H9 (cell line): ENCODE measurements around the gene FHIT. TPM values are rescaled to one million over a fixed set of nuclear protein-coding genes. Genes with fewer than 3 reads are reported as not detected.

Experiments used
- DNase-seq: peaks from one replicate; pipeline ENCODE4 v3.0.0-alpha.2; 2017
- H2AFZ ChIP-seq: one replicate; pipeline ENCODE4 v1.6.1; 2013; ENCODE audit warnings: mild to moderate bottlenecking, low read length, control low read depth, moderate library complexity
- H2AK5ac ChIP-seq: 2 replicates; pipeline ENCODE4 v1.6.1; 2013; ENCODE audit warnings: low read length, control low read depth, mixed read lengths; ENCODE audit not compliant: insufficient read length
- H2BK120ac ChIP-seq: one replicate; pipeline ENCODE4 v1.6.1; 2013; ENCODE audit warnings: low read depth, mild to moderate bottlenecking, low read length, control low read depth, inconsistent platforms; ENCODE audit not compliant: poor library complexity, severe bottlenecking
- H2BK12ac ChIP-seq: 2 replicates; pipeline ENCODE4 v1.6.1; 2013; ENCODE audit warnings: low read length, control low read depth, mixed read lengths, low read depth; ENCODE audit not compliant: insufficient read length
- H2BK15ac ChIP-seq: 2 replicates; pipeline ENCODE4 v1.6.1; 2013; ENCODE audit warnings: low read depth, low read length, control low read depth
- H2BK20ac ChIP-seq: one replicate; pipeline ENCODE4 v1.6.1; 2013; ENCODE audit warnings: low read depth, mild to moderate bottlenecking, low read length, control low read depth, inconsistent platforms; ENCODE audit not compliant: poor library complexity, severe bottlenecking
- H2BK5ac ChIP-seq: 2 replicates; pipeline ENCODE4 v1.6.1; 2013; ENCODE audit warnings: low read length, control low read depth, mixed read lengths; ENCODE audit not compliant: insufficient read length
- H3K14ac ChIP-seq: 2 replicates; pipeline ENCODE4 v1.6.1; 2013; ENCODE audit warnings: low read length, control low read depth; ENCODE audit not compliant: insufficient read depth
- H3K18ac ChIP-seq: 2 replicates; pipeline ENCODE4 v1.6.1; 2013; ENCODE audit warnings: low read depth, mild to moderate bottlenecking, mixed read lengths, low read length, control low read depth; ENCODE audit not compliant: insufficient read length
- H3K23ac ChIP-seq: 2 replicates; pipeline ENCODE4 v1.6.1; 2013; ENCODE audit warnings: low read length, control low read depth, mixed read lengths, low read depth; ENCODE audit not compliant: insufficient read length
- H3K23me2 ChIP-seq: 2 replicates; pipeline ENCODE4 v1.6.1; 2013; ENCODE audit warnings: low read depth, mild to moderate bottlenecking, mixed read lengths, low read length, control low read depth; ENCODE audit not compliant: insufficient read length, poor library complexity, severe bottlenecking
- H3K27ac ChIP-seq: 2 replicates; pipeline ENCODE4 v1.5.1; 2013; ENCODE audit warnings: low read length, control low read depth, mixed read lengths, low read depth; ENCODE audit not compliant: insufficient read length
- H3K27me3 ChIP-seq: 2 replicates; pipeline ENCODE4 v1.6.1; 2013; ENCODE audit warnings: low read length, control low read depth, inconsistent platforms; ENCODE audit not compliant: insufficient read depth
- H3K4ac ChIP-seq: 2 replicates; pipeline ENCODE4 v1.6.1; 2013; ENCODE audit warnings: low read depth, mild to moderate bottlenecking, control low read depth, inconsistent platforms, low read length, moderate library complexity
- H3K4me1 ChIP-seq: 2 replicates; pipeline ENCODE4 v1.6.1; 2013; ENCODE audit warnings: low read length, control low read depth, inconsistent platforms; ENCODE audit not compliant: insufficient read depth
- H3K4me2 ChIP-seq: 2 replicates; pipeline ENCODE4 v1.6.1; 2013; ENCODE audit warnings: low read length, control low read depth, mixed read lengths; ENCODE audit not compliant: insufficient read length, insufficient read depth
- H3K56ac ChIP-seq: 2 replicates; pipeline ENCODE4 v1.6.1; 2013; ENCODE audit warnings: low read depth, mild to moderate bottlenecking, mixed read lengths, low read length, control low read depth; ENCODE audit not compliant: insufficient read length
- H3K79me1 ChIP-seq: 2 replicates; pipeline ENCODE4 v1.6.1; 2013; ENCODE audit warnings: low read depth, mild to moderate bottlenecking, moderate library complexity, low read length, control low read depth, inconsistent platforms; ENCODE audit not compliant: insufficient read depth, poor library complexity, severe bottlenecking
- H3K79me2 ChIP-seq: 2 replicates; pipeline ENCODE4 v1.6.1; 2013; ENCODE audit warnings: low read length, control low read depth, inconsistent platforms; ENCODE audit not compliant: insufficient read depth
- H3K9ac ChIP-seq: 2 replicates; pipeline ENCODE4 v1.6.1; 2013; ENCODE audit warnings: low read length, control low read depth, mixed read lengths; ENCODE audit not compliant: insufficient read length; ENCODE audit errors: extremely low read depth
- H3K9me3 ChIP-seq: one replicate; pipeline ENCODE4 v1.6.1; 2013; ENCODE audit warnings: low read depth, low read length, inconsistent platforms; ENCODE audit not compliant: control insufficient read depth
- H3T11ph ChIP-seq: one replicate; pipeline ENCODE4 v1.6.1; 2013; ENCODE audit warnings: mild to moderate bottlenecking, low read length, control low read depth, inconsistent platforms
- H4K20me1 ChIP-seq: one replicate; pipeline ENCODE4 v1.6.1; 2013; ENCODE audit not compliant: control insufficient read depth, insufficient read length, insufficient read depth
- H4K5ac ChIP-seq: 2 replicates; pipeline ENCODE4 v1.6.1; 2013; ENCODE audit warnings: low read depth, mild to moderate bottlenecking, mixed read lengths, low read length, control low read depth; ENCODE audit not compliant: insufficient read length
- H4K8ac ChIP-seq: replicated peaks from 2 replicates; pipeline ENCODE4 v1.6.1; 2013; ENCODE audit warnings: low read length, control low read depth, mixed read lengths, low read depth; ENCODE audit not compliant: insufficient read length
- H4K91ac ChIP-seq: 2 replicates; pipeline ENCODE4 v1.6.1; 2013; ENCODE audit warnings: low read depth, mild to moderate bottlenecking, moderate library complexity, mixed read lengths, low read length, control low read depth; ENCODE audit not compliant: insufficient read length
- H3K27ac Mint-ChIP-seq, 3 experiments: 2 replicates in 2 of 3; 3 replicates in 1 of 3; pipeline ENCODE4 v1.8.0; 2020 to 2021; ENCODE audit warnings: mixed read lengths in 3 of 3, mild to moderate bottlenecking in 1 of 3, moderate library complexity in 1 of 3
- H3K27me3 Mint-ChIP-seq: 2 replicates; pipeline ENCODE4 v1.8.0; 2021; ENCODE audit warnings: low read depth, mild to moderate bottlenecking, moderate library complexity, mixed read lengths
- H3K36me3 Mint-ChIP-seq, 3 experiments: 2 replicates in 2 of 3; 3 replicates in 1 of 3; pipeline ENCODE4 v1.8.0; 2020 to 2021; ENCODE audit warnings: low read depth in 3 of 3, mixed read lengths in 3 of 3; ENCODE audit not compliant: insufficient read depth in 1 of 3
- H3K4me1 Mint-ChIP-seq, 2 experiments: 2 replicates each; pipeline ENCODE4 v1.8.0; 2020; ENCODE audit warnings: mixed read lengths in 2 of 2
- H3K4me3 Mint-ChIP-seq, 2 experiments: 2 replicates in 1 of 2; 3 replicates in 1 of 2; pipeline ENCODE4 v1.8.0; 2020 to 2021; ENCODE audit warnings: mild to moderate bottlenecking in 2 of 2, mixed read lengths in 2 of 2, moderate library complexity in 1 of 2
- H3K9me3 Mint-ChIP-seq, 2 experiments: 2 replicates in 1 of 2; 3 replicates in 1 of 2; pipeline ENCODE4 v1.8.0; 2020; ENCODE audit warnings: mild to moderate bottlenecking in 2 of 2, mixed read lengths in 2 of 2, moderate library complexity in 1 of 2
- CTCF ChIP-seq: fragments of 200-600 bp; sonication (generic); conservative IDR thresholded peaks from 3 replicates; pipeline ENCODE4 v1.8.0; 2021; ENCODE audit warnings: antibody characterized with exemption, mild to moderate bottlenecking
- WGBS: extraction: QIAGEN DNeasy Blood & Tissue Kit; methylation state at CpG from one replicate; pipeline ENCODE4 v1.1.7; 2013; ENCODE audit warnings: missing lambda C conversion rate, low lambda C conversion rate, mixed read lengths; ENCODE audit not compliant: insufficient read length; ENCODE audit errors: extremely low coverage; 5-methylcytosine and 5-hydroxymethylcytosine counted together
- total RNA-seq: library from RNA; stranded (reverse); gene quantifications from 2 replicates; pipeline ENCODE4 v1.2.1, GENCODE V29; 2021

FHIT gene
- total RNA-seq, 1 experiment from 2014 or later: 3.0 TPM

GRCh38 chr3:60992395-60992794 lies 258.9 kb downstream of the FHIT start:
- Histone ChIP-seq H3K18ac (no peak overlapping the region), H3K27ac (no peak overlapping the region), H3K9me3 (peaks cover 4% of the 10 kb centered on the region), H4K20me1 (no peaks in the 10 kb centered on the region), H3K4me2 (no peak overlapping the region), H2BK20ac (no peak overlapping the region), H2AFZ (no peak overlapping the region), H2BK5ac (no peak overlapping the region), H3K14ac (no peak overlapping the region), H4K8ac (no peak overlapping the region), H2BK15ac (no peak overlapping the region), H3K56ac (no peak overlapping the region), H3K4ac (no peak overlapping the region), H3K23me2 (no peaks in the 10 kb centered on the region), H4K5ac (no peak overlapping the region), H2BK120ac (no peak overlapping the region), H4K91ac (no peak overlapping the region), H2AK5ac (no peak overlapping the region), H3K4me1 (no peaks in the 10 kb centered on the region), H3T11ph (no peak overlapping the region), H3K27me3 (no peaks in the 10 kb centered on the region), H3K23ac (no peak overlapping the region), H3K79me1 (no peaks in the 10 kb centered on the region), H3K9ac (no peak overlapping the region), H3K79me2 (no peaks in the 10 kb centered on the region), H2BK12ac (no peak overlapping the region)
- H3K4me1 Mint-ChIP-seq: peaks cover 0 to 13% of the 10 kb centered on the region in 2 experiments; a peak in 2 of 4 replicates
- H3K27me3 Mint-ChIP-seq: no peaks in the 10 kb centered on the region
- no peak for TF ChIP-seq CTCF
- no peak overlapping the region for H3K4me3 Mint-ChIP-seq
- WGBS: no CpG with 5 or more reads among the region's 5 CpGs
- peaks cover 2 to 4% (median 3%) of the 10 kb centered on the region in 3 experiments; a peak in 4 of 7 replicates for H3K36me3 Mint-ChIP-seq
- H3K27ac Mint-ChIP-seq: no peak overlapping the region
- peaks cover 6 to 8% of the 10 kb centered on the region in 2 experiments for H3K9me3 Mint-ChIP-seq
- DNase-seq: no peak
